ENCODE measurements around the gene GOT1.
A peak's percentile ranks its signal among the peaks of the same experiment; 100 is the strongest.

The GOT1 gene

GRCh38 chr10:99430451-99431189, at the start of gene GOT1:
Gene GOT1 (minus strand): TSS chr10:99430624. CDS start chr10:99430565, 59 bp downstream.
- peak; percentile 99 to 100 for DNase-seq

DNA sequence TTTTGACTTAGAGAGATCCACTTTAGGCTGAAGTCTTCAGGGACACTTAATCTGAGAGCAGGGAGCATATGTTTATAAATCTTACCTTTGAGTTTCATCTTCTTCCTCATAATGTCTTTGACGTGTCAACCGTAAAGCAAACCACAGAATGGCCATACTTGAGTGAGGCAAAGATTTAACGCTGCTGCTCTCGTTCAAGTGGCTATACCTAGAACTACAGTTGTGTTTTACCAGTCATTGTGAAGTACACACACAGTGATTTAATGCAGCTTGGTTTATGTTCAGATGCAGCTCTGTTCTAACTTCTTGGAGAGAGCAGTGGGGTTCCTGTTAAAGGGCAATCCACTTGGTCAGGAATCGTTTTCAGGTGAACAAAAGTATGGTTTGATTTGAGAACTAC, 39.9 kb upstream of the GOT1 start:
- no peak for DNase-seq

DNA sequence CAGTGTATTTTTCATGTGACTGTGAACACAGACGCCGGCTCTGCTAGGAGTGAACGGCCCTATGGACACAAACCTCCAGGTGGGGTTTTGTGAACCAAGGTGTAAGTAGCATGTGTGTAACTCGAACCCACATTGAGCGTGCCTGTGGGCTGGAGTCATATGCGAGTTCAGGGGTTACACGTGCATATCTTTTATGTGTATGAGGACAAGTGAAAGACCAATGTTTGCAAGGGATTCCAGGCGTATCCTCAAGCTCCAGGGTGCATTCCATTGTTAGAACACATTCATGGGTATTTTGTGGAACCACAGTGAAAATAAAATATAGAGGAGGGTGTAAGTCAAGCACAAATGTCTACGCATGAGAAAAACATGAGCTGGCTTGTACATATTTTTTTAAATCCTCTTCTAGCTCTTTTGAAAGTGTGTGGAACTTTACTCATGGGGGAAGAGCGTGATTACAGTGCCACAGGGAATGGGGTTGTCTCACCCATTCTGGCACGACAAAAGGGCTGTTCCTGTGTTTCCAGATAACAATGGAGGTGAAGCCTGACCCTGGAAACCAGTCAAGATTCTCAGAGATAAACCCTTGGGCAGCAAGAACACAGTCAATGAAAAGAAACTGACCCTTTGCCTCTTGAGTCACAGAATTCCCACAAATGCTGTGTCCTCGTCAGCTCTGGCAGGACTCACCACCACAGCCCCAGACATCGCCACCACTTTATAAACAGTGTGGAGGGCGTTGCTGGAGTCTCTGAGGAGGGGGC, 37.0 kb upstream of the GOT1 start:
- no peak for DNase-seq

DNA sequence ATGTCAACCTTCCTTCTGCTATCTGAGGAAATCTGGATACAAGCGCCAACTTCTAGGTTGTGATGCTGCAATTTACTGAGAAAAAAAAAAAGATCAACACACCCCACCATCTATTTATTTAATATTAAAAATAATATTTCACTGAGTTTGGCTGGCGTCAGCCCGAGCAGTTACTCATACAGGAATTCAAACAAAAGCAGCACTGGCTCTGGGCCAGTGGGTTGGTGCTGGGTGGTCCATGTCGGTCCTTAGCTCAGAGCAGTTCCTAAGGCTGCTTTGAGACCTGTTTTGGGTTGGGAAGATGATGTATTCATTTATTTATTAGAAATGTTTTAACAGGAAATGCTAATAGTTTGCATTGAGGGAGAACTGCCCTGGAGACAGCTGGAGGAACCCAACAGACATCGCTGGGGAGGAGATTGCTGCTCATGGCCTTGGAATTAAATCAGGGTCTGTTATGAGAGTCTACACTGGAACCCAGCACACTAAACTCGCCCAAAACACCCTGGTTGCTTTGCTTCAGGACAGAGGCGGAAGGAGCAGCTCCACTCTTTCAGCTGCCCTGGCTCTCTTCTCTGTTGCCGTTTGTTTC, 36.3 kb upstream of the GOT1 start:
- no peak for DNase-seq

DNA sequence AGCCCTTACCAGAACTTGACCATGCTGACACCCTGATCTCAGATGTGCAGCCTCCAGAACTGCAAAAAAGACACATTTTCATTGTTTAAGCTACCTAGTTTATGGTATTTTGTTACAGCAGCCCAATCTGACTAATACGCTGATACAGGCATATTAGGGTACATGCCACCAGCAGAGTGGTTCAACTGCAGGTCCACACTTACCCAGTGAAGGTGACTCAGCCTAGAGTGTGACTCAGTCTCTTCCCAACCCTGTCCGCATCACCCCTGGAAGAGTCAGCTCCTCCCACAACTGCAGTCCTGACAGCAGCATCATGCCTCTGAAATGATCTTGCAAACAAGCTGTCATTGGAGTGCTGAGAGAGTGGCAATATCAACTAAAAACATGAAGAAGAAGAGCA, 30.8 kb upstream of the GOT1 start:
- no peak for DNase-seq

GRCh38 chr10:99460070-99460469, 29.6 kb upstream of the GOT1 start:
- DNase-seq, result no peak

DNA sequence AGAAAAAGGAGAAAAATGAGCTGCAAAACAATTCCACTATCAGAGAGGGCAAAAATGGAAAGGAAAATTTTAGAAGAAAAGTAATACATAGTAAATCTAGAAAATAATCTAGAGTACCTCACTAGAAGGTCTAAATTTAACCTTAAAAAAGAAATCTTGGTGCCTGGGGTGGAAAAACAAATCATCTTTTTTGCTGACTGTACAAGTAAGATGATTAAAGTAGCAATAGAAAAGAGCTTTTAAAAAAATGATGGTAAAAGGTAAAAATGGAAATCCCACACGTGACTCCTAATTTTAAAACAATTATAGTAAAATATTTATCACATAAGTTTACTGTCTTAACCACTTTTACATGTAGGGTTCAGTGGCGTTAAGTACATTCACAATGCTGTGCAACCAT, 28.8 kb upstream of the GOT1 start:
- no peak for DNase-seq

- DNase-seq, result no peak
Measured at GRCh38 chr10:99457813-99458212, 27.4 kb upstream of the GOT1 start.

GRCh38 chr10:99456931-99457288, 26.5 kb upstream of the GOT1 start:
- DNase-seq, result no peak

DNA sequence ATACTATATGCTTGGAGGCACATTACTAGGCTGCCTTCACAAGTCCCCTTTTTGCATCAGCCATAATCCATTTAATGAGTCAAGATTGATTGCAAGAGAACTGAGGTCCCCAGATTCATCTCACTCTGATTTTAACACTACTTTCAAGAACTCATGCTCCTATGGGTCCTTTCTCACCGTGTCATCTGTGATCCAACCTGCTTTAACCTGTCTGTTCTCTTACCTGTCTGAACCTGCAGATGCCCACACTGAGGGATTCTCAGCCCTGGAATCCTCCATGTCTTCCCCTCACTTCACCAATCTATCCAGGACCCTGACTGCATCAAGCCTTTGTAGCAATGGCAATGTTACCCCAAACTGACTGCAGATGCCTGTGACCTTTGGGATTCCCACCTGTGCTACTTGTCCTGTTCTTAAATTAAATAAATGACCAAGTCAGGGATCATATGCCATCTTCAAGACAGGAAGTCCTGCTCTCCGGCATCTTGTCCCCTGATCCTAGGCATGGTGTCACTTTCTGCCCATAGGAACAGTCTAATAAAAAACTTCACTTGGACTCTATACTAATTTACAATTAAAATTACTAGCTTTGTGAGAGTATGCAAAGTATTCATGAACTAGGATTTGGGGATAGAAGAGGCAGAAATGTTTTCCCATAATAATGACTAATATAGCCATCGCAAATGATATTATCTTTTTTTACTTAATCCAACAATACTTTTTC, 25.9 kb upstream of the GOT1 start:
- DNase-seq, result no peak

DNA sequence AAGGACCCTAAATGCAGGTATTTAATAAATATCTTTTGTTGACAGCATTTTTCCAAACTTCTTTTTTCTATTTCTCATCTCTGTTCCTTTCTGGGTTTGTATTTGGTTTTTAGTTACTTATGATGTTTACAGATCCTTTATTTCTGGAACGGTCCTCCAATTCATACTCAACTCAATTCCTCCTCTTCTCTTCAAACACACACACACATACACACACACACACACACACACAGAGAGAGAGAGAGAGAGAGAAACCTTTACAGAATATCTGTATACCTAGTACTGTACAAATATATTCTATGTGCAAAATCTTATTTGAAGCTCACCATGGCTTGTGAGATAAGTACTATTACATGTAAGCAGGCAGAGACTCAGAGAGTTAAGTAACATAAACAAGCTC, 21.6 kb upstream of the GOT1 start:
- no peak for DNase-seq

DNA sequence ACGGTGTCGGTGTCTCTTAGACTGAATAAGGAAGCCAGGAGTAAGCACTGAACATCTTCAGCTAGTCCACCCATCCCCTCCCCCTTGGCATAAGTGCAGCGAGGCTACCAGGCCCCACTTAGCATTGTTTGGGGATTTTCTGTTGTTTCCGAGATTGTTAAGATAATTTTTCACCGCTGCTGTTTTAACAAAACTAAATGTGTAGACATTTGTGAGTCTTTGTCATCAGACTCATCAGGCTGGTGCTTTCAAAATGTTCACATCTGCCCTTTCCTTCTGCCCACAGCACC, 21.0 kb upstream of the GOT1 start:
- DNase-seq, result no peak

GRCh38 chr10:99450624-99451498, 20.4 kb upstream of the GOT1 start:
- DNase-seq, result no peak

DNA sequence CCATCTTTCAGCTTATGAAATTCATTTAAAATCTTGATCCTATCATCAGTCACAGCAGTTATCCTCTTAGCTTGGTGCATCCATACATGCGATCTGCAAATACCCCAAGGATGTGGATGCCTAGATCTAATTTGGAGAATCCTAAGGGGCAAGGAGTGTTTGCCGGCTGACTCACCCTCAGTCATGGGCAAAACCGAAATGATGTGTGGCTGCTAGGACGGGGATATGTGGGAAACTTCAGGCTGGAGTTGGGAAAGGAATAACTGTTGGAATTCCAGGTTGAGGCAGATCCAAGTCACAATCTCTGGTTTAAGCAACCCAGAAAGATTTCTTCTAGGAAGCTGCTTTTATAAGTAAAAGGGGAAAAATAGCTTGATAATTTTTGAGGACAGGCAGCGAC, 19.7 kb upstream of the GOT1 start:
- DNase-seq, result no peak

DNA sequence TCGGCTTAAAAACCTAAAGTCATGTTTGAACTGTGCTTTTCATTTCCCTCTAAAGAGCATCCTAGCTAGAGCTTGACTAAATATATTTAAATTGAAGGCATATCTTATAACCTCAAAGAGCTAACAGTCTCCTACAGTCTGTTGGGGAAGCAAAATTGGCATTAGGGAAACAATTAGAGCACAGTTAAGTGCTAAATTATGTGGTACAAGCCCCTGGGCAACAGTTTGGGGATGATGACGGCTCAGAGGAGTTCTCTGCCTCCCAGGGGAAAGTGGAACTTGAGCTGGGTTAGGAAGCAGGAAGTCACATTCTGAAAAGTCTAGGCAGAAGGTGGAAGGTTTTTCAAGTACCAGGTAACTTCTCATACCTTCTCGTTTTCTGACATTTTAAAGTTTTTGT, 18.6 kb upstream of the GOT1 start:
- DNase-seq, result no peak

DNA sequence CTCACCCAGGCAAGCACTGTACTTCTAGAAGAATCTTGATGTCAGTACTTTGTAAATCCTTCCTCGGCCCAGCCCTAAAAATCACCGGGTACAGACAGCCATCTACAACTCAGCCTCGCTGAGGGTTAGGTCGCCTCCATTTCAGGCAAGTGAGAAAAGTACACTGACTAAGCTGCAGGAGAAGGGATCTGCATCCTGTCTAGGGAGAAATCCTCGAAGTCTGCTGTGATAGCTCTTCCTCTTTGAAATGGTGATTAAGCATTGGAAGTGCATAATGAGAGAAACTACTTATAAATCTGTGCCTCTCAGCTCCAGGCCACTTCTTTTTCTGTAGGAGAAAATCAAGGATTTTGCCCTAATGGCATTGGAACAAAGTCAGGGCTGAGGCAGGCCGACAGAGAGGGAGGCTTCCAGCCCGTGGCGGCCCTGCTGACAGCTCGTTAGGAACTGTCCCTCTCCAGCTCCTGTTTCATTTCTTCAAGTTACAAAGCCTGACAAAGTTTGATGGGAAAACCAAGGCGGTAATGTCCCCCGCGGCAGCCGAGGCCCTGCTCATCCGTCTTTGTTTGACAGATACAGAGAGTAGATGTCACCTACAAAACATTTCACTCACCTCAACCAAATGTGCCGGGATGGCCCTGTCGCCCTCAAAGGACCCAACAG, 14.1 kb upstream of the GOT1 start:
- DNase-seq, result no peak

DNA sequence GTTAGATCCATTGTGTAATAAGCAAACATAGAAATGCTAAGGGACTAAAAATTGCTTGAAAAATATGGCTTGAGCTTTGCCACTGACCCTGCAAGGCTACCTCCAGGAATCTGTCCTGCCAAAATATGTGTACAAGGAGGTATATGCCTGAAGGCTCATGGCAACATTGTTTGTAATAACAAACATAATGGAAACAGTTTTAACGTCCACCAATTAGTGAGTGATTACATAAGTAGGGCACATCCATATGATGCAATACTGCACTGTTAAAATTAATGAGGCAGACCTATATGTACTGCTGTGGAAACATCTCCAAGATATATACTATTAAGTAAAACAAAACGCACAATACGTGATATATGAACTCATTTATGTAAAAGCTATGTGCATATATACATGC, 13.1 kb upstream of the GOT1 start:
- no peak for DNase-seq

DNA sequence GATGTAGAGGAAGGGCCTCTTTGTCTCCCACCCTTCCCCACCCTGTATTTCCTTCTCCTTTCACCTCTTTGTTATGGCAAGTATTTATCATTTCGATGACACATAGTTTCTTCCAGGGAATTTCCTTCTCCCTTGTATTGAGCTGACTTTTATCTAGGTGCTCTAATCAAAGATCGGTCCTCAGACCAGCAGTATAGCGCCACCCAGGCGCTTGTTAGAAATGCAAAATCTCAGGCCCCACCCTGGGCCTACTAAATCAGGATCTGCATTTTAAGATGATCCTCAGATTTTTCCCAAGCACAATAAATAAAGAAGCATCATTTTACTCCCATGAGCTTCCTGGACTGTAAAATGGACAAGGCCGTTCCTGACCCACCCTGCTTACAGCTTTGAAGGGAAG, 12.0 kb upstream of the GOT1 start:
- DNase-seq, result no peak

DNA sequence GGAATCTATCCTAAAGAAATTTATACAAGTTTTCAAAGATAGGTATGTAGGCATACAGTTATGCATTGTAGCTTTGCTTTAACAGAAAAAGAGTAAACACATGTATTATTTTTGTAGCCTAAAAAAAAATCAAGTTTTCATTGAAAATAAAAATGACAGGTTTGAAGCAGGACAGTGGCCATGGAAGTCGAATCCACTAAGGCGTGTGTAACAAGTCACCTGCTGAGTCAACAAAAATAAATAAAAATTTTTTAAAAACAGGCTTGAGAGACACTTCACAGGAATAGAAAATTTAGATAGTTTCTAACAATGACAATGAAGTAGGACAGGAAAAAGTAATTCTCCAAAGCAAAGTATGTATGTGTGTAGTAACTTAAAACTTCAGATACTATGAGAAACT, 8.5 kb upstream of the GOT1 start:
- no peak for DNase-seq

GRCh38 chr10:99435986-99436638, 5.7 kb upstream of the GOT1 start:
- peak; percentile 29 to 82 for DNase-seq

DNA sequence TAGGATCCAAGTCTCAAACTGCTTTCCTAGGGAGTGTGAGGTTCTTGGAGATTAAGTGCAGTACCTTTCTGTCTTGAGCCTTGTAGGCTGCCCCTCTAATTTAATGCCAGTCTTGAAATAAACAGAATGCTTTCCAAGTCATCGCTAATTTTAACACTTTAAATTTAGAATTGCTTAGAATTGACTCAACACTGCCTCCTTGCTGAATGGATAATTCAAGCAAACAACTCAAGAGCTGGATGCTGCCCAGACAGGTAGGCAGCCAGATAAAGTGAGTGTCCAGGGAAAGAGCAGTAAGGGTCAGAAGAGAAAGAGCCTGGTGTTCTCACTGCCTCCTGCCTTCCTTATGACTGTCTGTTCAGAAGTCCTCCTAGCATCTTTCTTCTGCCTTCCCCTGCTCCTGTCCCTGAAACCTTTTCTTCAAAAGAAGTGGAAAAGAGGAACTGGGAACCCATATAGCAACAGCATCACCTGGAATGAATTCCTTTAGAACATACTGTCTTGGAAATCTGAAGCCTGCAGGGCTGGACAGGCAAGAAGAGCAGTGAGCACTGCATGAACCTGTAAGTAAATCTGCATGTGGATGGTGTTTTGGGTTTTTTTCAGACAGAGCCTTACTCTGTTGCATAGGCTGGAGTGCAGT, 3.1 kb upstream of the GOT1 start:
- no peak for DNase-seq
